Right lobe of liver (tissue), 6 donors: ENCODE measurements around the gene RBBP4. TPM values are rescaled to one million over a fixed set of nuclear protein-coding genes. Genes with fewer than 3 reads are reported as not detected.

Experiments used
- ATAC-seq, 4 donors: fragments of 200-7000 bp; cut with Tn5 transposase; one replicate each; pipeline ENCODE4 v1.9.1; 2020; ENCODE audit warnings: mild to moderate bottlenecking in 4 of 4, moderate library complexity in 4 of 4
- DNase-seq, 3 donors: peaks; one replicate each; pipeline ENCODE4 v3.0.0-alpha.2; 2020
- H3K27ac ChIP-seq, 3 donors: fragments of 200-600 bp; one replicate each; pipeline ENCODE4 v1.8.0; 2022
- H3K27me3 ChIP-seq, 2 donors: fragments of 200-600 bp; one replicate each; pipeline ENCODE4 v1.8.0; 2022
- H3K36me3 ChIP-seq, 4 donors: fragments of 200-600 bp; sonication (generic) in 1 of 4; one replicate each; pipeline versions ENCODE4 v1.5.1 to v1.8.0; 2017 to 2022; ENCODE audit warnings: control low read depth in 1 of 4
- H3K4me1 ChIP-seq, 4 donors: fragments of 200-600 bp; sonication (generic) in 1 of 4; one replicate each; pipeline versions ENCODE4 v1.5.1 to v1.8.0; 2017 to 2022; ENCODE audit warnings: control low read depth in 1 of 4
- H3K4me3 ChIP-seq, 3 donors: fragments of 200-600 bp; one replicate each; pipeline ENCODE4 v1.8.0; 2022
- H3K9me3 ChIP-seq, 4 donors: fragments of 200-600 bp; sonication (generic) in 1 of 4; one replicate each; pipeline versions ENCODE4 v1.5.1 to v1.8.0; 2017 to 2022; ENCODE audit warnings: control low read depth in 1 of 4
- CTCF ChIP-seq, 4 donors: fragments of 200-600 bp in 3 of 4; fragments of 450-650 bp in 1 of 4; IDR thresholded peaks; one replicate each; pipeline versions ENCODE4 v1.5.1 to v1.8.0; 2016 to 2022; ENCODE audit warnings: antibody characterized with exemption in 4 of 4, mild to moderate bottlenecking in 2 of 4
- POLR2A ChIP-seq: fragments of 450-650 bp; IDR thresholded peaks from one replicate; pipeline ENCODE4 v1.6.1; 2017; ENCODE audit warnings: antibody characterized with exemption, mild to moderate bottlenecking
- WGBS: methylation state at CpG from one replicate; pipeline ENCODE4 v1.1.6; 2018; ENCODE audit warnings: low coverage, low lambda C conversion rate; ENCODE audit not compliant: insufficient coverage; ENCODE audit errors: missing lambda C conversion rate; 5-methylcytosine and 5-hydroxymethylcytosine counted together
- intact Hi-C, 2 donors: fragments of 100-400 bp; cut with DNase I; formaldehyde crosslinking; loops; one replicate each; pipeline versions ENCODE4 v1.11.2 to v1.14.1; 2022
- total RNA-seq, 6 experiments: library from RNA; depleted of rRNA in 2 of 6; stranded (reverse); fragments of >200 nt in 2 of 6; fragmentation: NEBNext Ultra II Directional in 3 of 6; extraction: Animal tissue kit (Norgen Biotek cat#: 25700) in 3 of 6; gene quantifications; one replicate each; pipeline versions ENCODE4 v1.1.0 to v1.2.4, GENCODE V29; 2016 to 2023
- donor health status: DM: no; HTN: yes; CAD: no.
- donor health status: DM: no; HTN: no; CAD: no.
- donor health status: DM: no; HTN: no; CAD: no.
- donor health status: DM: no; HTN: yes; CAD: no.
- donor health status: DM: no; HTN: yes; CAD: no.

RBBP4 gene
- total RNA-seq, 6 experiments from 2014 or later, result 50.1 to 66.1 (median 58.8) TPM

DNA sequence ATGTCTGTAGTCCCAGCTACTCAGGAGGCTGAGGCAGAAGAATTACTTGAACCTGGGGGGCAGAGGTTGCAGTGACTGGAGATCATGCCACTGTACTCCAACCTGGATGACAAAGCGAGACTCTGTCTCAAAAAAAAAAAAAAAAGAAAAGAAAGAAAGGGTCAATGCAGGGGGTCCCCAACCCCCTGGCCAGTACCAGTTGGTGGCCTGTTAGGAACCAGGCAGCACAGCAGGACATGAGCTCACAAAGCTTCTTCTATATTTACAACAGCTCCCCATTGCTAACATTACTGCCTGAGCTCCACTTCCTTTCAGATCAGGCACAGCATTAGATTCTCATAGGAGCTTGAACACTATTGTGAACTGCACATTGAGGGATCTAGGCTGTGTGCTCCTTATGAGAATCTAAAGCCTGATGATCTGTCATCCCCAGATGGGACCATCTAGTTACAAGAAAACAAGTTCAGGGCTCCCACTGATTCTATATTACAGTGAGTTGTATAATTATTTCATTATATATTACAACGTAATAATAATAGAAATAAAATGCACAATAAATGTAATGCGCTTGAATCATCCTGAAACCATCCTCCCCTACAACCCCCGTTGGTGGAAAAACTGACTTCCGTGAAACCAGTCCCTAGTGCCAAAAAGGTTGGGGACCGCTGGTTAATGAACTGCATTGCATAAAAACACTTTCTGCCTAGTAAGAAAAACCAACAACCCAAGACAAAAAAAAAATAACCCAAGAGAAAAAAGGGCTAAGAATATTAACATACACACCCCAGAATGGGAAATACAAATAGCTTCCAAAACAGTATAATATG, 3.5 kb upstream of the RBBP4 start:
- Histone ChIP-seq H3K27me3 (no peaks in the 10 kb centered on the region), H3K4me3 (no peak overlapping the region), H3K36me3 (peaks cover 0 to 4% (median 0%) of the 10 kb centered on the region in 4 donors), H3K27ac (no peak overlapping the region), H3K9me3 (no peaks in the 10 kb centered on the region), H3K4me1 (peaks cover 0 to 21% (median 3%) of the 10 kb centered on the region in 4 donors)
- no peak for TF ChIP-seq POLR2A
- TF ChIP-seq CTCF (IDR thresholded peaks at IDR 0.05), result no peak
- DNase-seq (no peak), ATAC-seq (no peak)
- intact Hi-C loops, result no loop called here
- WGBS, result 57% methylated on average over 6 of the region's 6 CpGs

DNA sequence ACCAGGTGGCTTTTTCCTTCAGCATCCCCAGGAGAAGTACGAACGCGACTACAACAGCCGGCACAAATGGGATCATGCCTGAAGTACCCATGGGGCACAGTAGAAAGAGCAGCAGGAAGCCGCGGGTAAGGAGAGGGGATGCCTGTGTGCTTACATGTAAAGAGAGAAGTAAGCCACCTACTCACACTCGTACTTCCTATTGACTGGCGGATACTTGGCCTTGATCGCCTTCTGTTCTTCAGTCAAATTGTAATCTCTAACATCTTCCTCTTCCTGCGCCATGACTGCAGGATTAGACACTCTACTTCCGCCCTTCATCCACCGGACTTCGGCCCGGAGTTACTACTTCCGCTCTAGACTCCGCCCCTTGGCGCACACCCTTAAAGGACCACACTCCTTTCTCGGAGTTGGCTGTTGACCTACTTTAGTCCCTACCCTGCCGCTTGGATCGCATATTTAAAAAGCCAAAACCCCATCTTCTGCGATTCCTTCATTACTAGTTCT, 708 bp upstream of the RBBP4 start, which contains the start of gene ZBTB8OS:
Gene ZBTB8OS, minus strand, starts transcription at position 303 of the 504 bp plus-strand sequence. Its CDS starts 21 bp downstream, at position 282.
- H3K27me3 ChIP-seq, result no peaks in the 10 kb centered on the region
- H3K4me1 ChIP-seq, result peaks cover 0 to 36% (median 5%) of the 10 kb centered on the region in 4 donors
- under 1% methylated on average over 21 of the region's 21 CpGs for WGBS
- DNase-seq, result peak; percentile 93 to 94 (median 93)
- H3K9me3 ChIP-seq, result no peaks in the 10 kb centered on the region
- peak; percentile 84 to 90 (median 86) for ATAC-seq
- H3K27ac ChIP-seq, result peak within 1 kb of the TSS; percentile 98 to 100 (median 99)
- H3K36me3 ChIP-seq, result peaks cover 0 to 22% (median 5%) of the 10 kb centered on the region in 4 donors
- H3K4me3 ChIP-seq, result peak within 1 kb of the TSS; percentile 69 to 94 (median 76)
- TF ChIP-seq CTCF (IDR thresholded peaks at IDR 0.05) (no peak), POLR2A (peak; percentile 71)
- intact Hi-C loops, result no loop called here

- DNase-seq (no peak), ATAC-seq (peak in 2 of 4 donors; percentile 17 to 24)
- TF ChIP-seq POLR2A (no peak), CTCF (IDR thresholded peaks at IDR 0.05) (no peak)
- Histone ChIP-seq H3K9me3 (no peaks in the 10 kb centered on the region), H3K27ac (peak overlapping the region; percentile 75 to 100 (median 98)), H3K4me1 (peaks cover 0 to 36% (median 5%) of the 10 kb centered on the region in 4 donors), H3K27me3 (no peaks in the 10 kb centered on the region), H3K4me3 (peak overlapping the region; percentile 69 to 94 (median 76)), H3K36me3 (peaks cover 0 to 32% (median 5%) of the 10 kb centered on the region in 4 donors)
- intact Hi-C loops, result no loop called here
- under 1% methylated on average over 17 of the region's 43 CpGs for WGBS
Observed at GRCh38 chr1:32651461-32652073, 559 bp downstream of the RBBP4 start.

GRCh38 chr1:32652244-32652962, 1.4 kb downstream of the RBBP4 start:
- peaks cover 0 to 36% (median 5%) of the 10 kb centered on the region in 4 donors for H3K4me1 ChIP-seq
- H3K36me3 ChIP-seq, result peaks cover 0 to 36% (median 9%) of the 10 kb centered on the region in 4 donors
- intact Hi-C loops, result no loop called here
- ATAC-seq (no peak), DNase-seq (no peak)
- no peaks in the 10 kb centered on the region for H3K9me3 ChIP-seq
- 83% methylated on average over 12 of the region's 16 CpGs for WGBS
- no peaks in the 10 kb centered on the region for H3K27me3 ChIP-seq
- TF ChIP-seq CTCF (IDR thresholded peaks at IDR 0.05), result no peak
- TF ChIP-seq POLR2A, result no peak
- peak overlapping the region in 1 of 3 donors; percentile 100 for H3K27ac ChIP-seq
- H3K4me3 ChIP-seq, result peak overlapping the region in 2 of 3 donors; percentile 69 to 94
